Esophagus squamous epithelium (tissue), 5 donors: ENCODE results near the gene SFXN5. TPM values are rescaled to one million over a fixed set of nuclear protein-coding genes. Genes with fewer than 3 reads are reported as not detected.

ENCODE experiments used
- DNase-seq: peaks from one replicate; lab custom pipeline; 2025; lab: John Stamatoyannopoulos, UW
- H3K27ac ChIP-seq, 4 donors: fragments of 200-600 bp; sonication (generic); one replicate each; pipeline ENCODE4 v1.5.1; 2016 to 2019; ENCODE audit warnings: mild to moderate bottlenecking in 1 of 4
- H3K27me3 ChIP-seq, 4 donors: fragments of 200-600 bp; sonication (generic); 1 replicate in 3 of 4; 2 replicates in 1 of 4; pipeline versions ENCODE4 v1.5.1 to v1.6.0; 2017 to 2021; ENCODE audit warnings: antibody characterized with exemption in 1 of 4
- H3K36me3 ChIP-seq, 3 donors: fragments of 200-600 bp; sonication (generic); one replicate each; pipeline ENCODE4 v1.5.1; 2016 to 2019
- H3K4me1 ChIP-seq, 3 donors: fragments of 200-600 bp; sonication (generic); one replicate each; pipeline ENCODE4 v1.5.1; 2017 to 2019
- H3K4me3 ChIP-seq, 4 donors: fragments of 200-600 bp; sonication (generic); 1 replicate in 3 of 4; 2 replicates in 1 of 4; pipeline ENCODE4 v1.5.1; 2016 to 2019; ENCODE audit warnings: mild to moderate bottlenecking in 2 of 4, moderate library complexity in 1 of 4
- H3K9me3 ChIP-seq, 3 donors: fragments of 200-600 bp; sonication (generic); one replicate each; pipeline ENCODE4 v1.5.1; 2016 to 2019
- CTCF ChIP-seq, 6 experiments: fragments of 450-650 bp in 4 of 6; fragments of 200-600 bp in 2 of 6; sonication (generic) in 2 of 6; IDR thresholded peaks; one replicate each; pipeline ENCODE4 v1.5.1; 2016 to 2019; ENCODE audit warnings: antibody characterized with exemption in 6 of 6, mild to moderate bottlenecking in 4 of 6, moderate library complexity in 4 of 6
- POLR2A ChIP-seq, 4 donors: fragments of 450-650 bp; IDR thresholded peaks; one replicate each; pipeline ENCODE4 v1.6.1; 2017; ENCODE audit warnings: antibody characterized with exemption in 4 of 4, mild to moderate bottlenecking in 4 of 4, moderate library complexity in 3 of 4
- WGBS, 2 donors: methylation state at CpG; one replicate each; pipeline ENCODE4 v1.1.5; 2018; 5-methylcytosine and 5-hydroxymethylcytosine counted together
- intact Hi-C: fragments of 100-400 bp; cut with DNase I; formaldehyde crosslinking; loops from one replicate; pipeline ENCODE4 v1.15.0; 2022
- total RNA-seq, 4 donors: library from RNA; depleted of rRNA; stranded (reverse); fragments of >200 nt; gene quantifications; one replicate each; pipeline ENCODE4 v1.1.0, GENCODE V29; 2016
- donor health status: DM: yes; HTN: yes; CAD: no.

Gene SFXN5
- total RNA-seq, 4 donors from 2014 or later, result 4.2 to 16.4 (median 12.7) TPM

GRCh38 chr2:73112913-73113854 lies 41.7 kb upstream of the SFXN5 start, which contains the start of gene RAB11FIP5:
RAB11FIP5 (minus strand) TSS chr2:73112948; CDS start chr2:73112777, 171 bp downstream.
- Histone ChIP-seq H3K27me3 (no peaks in the 10 kb centered on the region), H3K27ac (peak within 1 kb of the TSS; percentile 84 to 96 (median 92)), H3K36me3 (no peaks in the 10 kb centered on the region), H3K4me1 (peaks cover 19 to 50% (median 19%) of the 10 kb centered on the region in 3 donors), H3K9me3 (no peaks in the 10 kb centered on the region), H3K4me3 (peak within 1 kb of the TSS; percentile 70 to 91 (median 82))
- TF ChIP-seq CTCF (IDR thresholded peaks at IDR 0.05) (peak in 2 of 6 experiments; percentile 13), POLR2A (IDR thresholded peaks at IDR 0.05) (peak in 2 of 4 donors; percentile 20 to 24)
- DNase-seq, result no peak
- WGBS, 2 donors, result 12 to 13% methylated on average over 6 to 8 of the region's 93 CpGs
- intact Hi-C loops, result no loop called here

- intact Hi-C loops, result no loop called here
- no peaks in the 10 kb centered on the region for H3K9me3 ChIP-seq
- H3K36me3 ChIP-seq, result no peaks in the 10 kb centered on the region
- DNase-seq, result no peak
- no peaks in the 10 kb centered on the region for H3K27me3 ChIP-seq
- WGBS, 2 donors, result 0% methylated on average over 1 to 2 of the region's 88 CpGs
- peak overlapping the region; percentile 84 to 96 (median 92) for H3K27ac ChIP-seq
- peak overlapping the region; percentile 70 to 91 (median 82) for H3K4me3 ChIP-seq
- peaks cover 25 to 60% (median 25%) of the 10 kb centered on the region in 3 donors for H3K4me1 ChIP-seq
- TF ChIP-seq CTCF (IDR thresholded peaks at IDR 0.05), result peak in 2 of 6 experiments; percentile 3 to 8
- peak in 2 of 4 donors; percentile 38 to 71 for TF ChIP-seq POLR2A (IDR thresholded peaks at IDR 0.05)
Observed at GRCh38 chr2:73112026-73112912, 40.8 kb upstream of the SFXN5 start.

- Histone ChIP-seq H3K36me3 (no peaks in the 10 kb centered on the region), H3K4me1 (peaks cover 31 to 69% (median 34%) of the 10 kb centered on the region in 3 donors), H3K27ac (peak overlapping the region; percentile 84 to 96 (median 92)), H3K27me3 (no peaks in the 10 kb centered on the region), H3K4me3 (peak overlapping the region; percentile 70 to 91 (median 82)), H3K9me3 (no peaks in the 10 kb centered on the region)
- no peak for DNase-seq
- no peak for TF ChIP-seq CTCF (IDR thresholded peaks at IDR 0.05)
- intact Hi-C loops, result no loop called here
- WGBS, 2 donors, result 9 to 39% methylated on average over 5 to 14 of the region's 16 CpGs
Observed at GRCh38 chr2:73111073-73112025, 39.8 kb upstream of the SFXN5 start.

- Histone ChIP-seq H3K27me3 (no peaks in the 10 kb centered on the region), H3K9me3 (no peaks in the 10 kb centered on the region), H3K4me3 (peak overlapping the region in 3 of 4 donors; percentile 75 to 91 (median 88)), H3K36me3 (no peaks in the 10 kb centered on the region), H3K4me1 (peaks cover 31 to 72% (median 34%) of the 10 kb centered on the region in 3 donors), H3K27ac (peak overlapping the region in 3 of 4 donors; percentile 90 to 96 (median 94))
- intact Hi-C loops, result no loop called here
- DNase-seq, result no peak
- no peak for TF ChIP-seq CTCF (IDR thresholded peaks at IDR 0.05)
- no peak for TF ChIP-seq POLR2A (IDR thresholded peaks at IDR 0.05)
- WGBS, 2 donors, result 73% methylated on average over 2 of the region's 4 CpGs; no CpG with 5 or more reads in 1 of the 2 donors
Observed at GRCh38 chr2:73110168-73111072, 38.9 kb upstream of the SFXN5 start.
